GM18519 (cell line): ENCODE measurements around the gene ANKRD6.
"Not testable (repeated sequence)": the region's sequence is repeated elsewhere in the genome, so short reads cannot be mapped to it uniquely, and the experiment has no call there.

Source experiments
- ATAC-seq: cut with Tn5 transposase; IDR thresholded peaks from one replicate; pipeline ENCODE4 v1.9.1; 2021; ENCODE audit warnings: mild to moderate bottlenecking, moderate library complexity; ENCODE audit not compliant: unreplicated experiment, low FRiP score

The ANKRD6 gene

DNA sequence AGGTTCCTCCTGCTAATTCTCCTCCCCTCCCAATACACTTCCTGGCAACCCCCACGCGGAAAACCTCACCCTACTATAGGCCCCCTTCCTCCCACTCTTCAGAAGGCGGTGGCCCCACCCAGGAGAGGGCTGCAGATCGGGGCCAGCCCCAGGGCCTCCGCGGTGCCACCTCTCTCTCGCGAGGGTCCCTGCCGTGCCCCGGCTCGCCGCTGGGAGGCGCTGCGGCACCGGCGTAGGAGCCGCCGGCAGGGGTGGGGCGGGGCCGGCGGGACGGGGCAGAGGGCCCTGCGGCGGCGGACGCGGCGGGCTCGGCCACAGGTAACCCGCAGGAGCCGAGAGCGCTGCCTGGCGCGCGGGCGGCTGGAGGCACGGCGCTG, at the start of gene ANKRD6:
ANKRD6 (plus strand) TSS at position 278 of the 377 bp plus-strand sequence. CDS start 133,825 bp downstream, outside the sequence.
- peak; percentile 73 for ATAC-seq

DNA sequence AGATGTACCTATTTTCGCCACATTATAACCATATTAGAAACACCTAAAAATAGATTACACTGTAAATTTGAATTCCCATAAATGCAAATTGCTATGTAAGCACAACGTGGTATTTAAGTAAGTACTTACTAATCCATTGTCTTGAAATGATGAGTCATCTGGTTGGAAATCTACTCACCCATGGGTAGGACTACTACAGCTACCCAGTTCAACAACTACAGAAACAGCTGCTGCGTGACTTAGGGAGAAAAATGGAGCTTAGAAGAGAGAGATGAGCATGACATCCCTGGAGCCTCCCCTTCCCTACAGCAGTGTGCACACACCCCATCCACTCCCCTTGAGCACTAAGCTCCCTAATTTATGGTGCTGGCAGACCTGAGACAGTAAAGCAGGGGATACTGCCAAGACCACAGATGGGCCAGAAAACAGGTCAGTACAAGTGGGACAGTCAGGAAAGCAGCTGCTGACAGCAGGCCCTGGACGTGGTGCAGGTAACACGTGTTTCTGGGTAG, 47.7 kb upstream of the ANKRD6 start:
- ATAC-seq, result peak; percentile 31

DNA sequence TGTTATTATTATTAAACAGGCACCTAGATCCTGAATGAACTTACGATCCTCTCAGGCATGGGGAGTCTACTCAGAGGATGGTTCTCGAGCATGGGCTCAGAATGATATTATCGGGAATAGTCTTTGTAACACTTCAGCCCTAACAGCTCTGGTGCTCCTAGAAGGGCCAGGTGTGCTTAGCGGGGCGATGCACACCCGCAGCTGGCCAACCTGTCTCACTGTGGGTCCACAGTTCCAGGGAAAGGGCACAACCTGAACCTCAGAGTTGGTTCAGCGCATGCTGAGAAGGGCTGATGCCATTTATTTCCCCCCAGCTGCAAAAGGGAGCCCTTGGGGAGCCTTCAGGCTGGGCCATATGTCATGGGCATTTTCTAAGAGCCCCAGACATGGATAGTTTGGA, 47.1 kb upstream of the ANKRD6 start:
- ATAC-seq, result no peak

DNA sequence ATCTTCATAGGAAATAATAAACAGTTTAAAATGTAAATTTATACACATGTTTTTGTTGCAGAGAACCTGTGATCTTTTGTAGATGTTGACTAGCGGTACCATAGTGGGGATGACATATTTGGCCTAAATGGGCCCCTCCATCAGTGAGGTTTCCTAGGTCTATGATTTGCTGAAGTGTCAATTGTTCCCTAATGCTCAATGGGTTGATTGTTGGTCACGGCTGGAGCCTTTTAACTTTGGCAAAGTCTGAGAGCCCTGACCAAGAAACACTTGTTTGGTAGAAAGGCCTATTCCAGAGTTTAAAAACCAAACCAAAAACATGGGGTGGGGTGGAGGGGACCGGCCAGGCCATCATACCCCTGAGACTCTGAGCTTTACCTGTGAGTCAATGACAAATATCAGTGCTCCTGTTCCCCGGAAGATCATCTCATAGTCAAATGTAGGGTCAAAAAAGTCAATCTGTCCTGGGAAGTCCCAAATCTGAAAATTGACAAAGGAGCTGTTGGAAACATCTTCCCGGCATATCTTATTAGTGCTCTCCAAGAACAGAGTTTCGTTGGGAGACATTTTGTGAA, 45.9 kb upstream of the ANKRD6 start:
- peak; percentile 2 for ATAC-seq

DNA sequence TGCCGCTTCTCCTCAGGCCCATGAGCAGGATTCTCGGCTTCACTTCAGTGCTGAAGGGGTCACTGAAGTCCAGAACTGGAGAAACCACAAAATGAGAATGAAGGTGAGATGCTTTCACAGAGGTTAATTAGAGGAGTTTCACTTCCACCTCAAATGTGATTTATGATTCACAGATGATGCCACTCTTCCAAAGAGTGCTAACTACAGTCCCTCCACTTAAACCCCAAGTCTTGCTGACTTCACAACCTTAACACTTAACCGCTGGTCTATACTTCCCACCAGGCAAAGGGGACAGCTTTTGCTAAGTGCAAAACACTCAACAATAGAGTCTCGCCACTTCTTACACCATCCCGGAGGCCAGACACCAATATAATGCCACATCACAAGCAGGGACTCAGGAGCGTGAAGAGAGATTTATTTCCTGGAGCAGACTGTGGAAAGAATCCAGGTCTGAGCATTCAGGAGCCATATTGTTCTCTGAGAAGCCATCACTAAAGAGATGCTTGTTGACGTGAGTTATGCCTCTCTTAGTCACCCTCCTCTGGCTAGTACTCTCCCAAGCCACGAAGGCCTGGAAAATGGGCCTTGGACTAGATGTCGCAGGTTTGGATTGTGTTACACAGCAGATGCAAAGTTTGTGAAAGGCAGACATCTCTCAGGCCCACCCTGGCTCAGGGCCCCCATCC, 45.3 kb upstream of the ANKRD6 start:
- peak; percentile 97 for ATAC-seq

DNA sequence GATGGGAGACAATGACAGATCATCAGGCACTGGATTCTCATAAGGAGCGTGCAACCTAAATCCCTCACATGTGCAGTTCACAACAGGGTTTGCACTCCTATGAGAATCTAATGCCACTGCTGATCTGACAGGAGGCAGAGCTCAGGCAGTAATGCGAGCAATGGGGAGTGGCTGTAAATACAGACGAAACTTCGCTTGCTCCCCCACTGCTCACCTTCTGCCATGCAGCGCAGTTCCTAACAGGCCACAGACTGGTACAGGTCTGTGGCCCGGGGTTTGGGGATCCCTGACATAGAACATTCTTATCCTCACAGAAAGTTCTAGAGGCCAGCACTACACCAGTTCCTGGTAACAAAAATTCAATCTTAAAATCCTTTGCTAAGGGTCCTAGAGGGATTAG, 44.1 kb upstream of the ANKRD6 start:
- ATAC-seq, result no peak

DNA sequence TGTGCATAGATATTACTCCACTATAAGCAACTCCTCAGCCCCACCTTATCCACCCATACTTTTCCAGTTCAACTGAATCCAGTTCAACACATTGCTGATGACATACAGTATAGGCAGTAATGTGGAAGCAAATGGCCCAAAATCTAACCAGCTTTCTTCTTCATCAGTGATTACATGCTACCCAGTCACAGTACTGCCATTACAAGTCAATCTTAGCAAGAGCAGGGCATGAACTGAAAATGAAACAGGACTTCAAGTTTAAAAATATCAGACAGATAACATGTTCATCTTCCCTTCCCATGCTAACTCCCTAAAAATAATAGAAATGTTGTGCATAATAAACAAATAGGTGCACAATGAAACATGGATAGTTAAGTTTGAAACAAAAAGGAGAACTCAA, 40.1 kb upstream of the ANKRD6 start:
- ATAC-seq, result no peak

DNA sequence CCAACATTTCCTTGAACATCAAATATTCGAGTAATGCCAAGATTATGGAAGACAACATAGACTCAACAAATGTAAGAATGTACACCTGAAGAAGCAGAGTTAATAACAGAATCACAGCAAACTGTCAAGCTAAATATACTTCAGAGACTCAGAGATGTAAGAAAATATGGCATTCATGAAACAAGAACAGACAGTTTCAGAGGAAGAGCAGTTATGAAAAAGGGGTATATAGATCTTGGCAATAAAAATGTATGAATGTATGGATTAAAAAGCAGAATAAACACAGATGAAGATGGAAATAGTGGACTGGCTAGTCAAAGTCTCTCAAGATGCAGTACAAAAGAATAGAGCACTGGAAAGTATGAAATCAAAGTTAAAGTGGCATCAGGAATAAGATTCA, 39.3 kb upstream of the ANKRD6 start:
- no peak for ATAC-seq

DNA sequence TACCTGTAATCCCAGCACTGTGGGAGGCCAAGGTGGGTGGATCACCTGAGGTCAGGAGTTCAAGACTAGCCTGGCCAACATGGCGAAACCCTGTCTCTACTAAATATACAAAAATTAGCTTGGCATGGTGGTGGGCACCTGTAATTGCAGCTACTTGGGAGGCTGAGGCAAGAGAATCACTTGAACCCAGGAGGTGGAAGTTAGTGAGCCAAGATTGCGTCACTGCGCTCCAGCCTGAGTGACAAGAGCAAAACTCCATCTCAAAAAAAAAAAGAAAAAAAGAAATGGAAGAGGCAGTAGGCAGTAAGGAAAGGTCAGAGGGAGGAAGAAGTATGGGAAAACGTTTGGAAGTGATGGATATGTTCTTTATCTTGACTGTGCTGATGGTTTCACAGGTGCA, 35.1 kb upstream of the ANKRD6 start:
- not testable (repeated sequence) for ATAC-seq

DNA sequence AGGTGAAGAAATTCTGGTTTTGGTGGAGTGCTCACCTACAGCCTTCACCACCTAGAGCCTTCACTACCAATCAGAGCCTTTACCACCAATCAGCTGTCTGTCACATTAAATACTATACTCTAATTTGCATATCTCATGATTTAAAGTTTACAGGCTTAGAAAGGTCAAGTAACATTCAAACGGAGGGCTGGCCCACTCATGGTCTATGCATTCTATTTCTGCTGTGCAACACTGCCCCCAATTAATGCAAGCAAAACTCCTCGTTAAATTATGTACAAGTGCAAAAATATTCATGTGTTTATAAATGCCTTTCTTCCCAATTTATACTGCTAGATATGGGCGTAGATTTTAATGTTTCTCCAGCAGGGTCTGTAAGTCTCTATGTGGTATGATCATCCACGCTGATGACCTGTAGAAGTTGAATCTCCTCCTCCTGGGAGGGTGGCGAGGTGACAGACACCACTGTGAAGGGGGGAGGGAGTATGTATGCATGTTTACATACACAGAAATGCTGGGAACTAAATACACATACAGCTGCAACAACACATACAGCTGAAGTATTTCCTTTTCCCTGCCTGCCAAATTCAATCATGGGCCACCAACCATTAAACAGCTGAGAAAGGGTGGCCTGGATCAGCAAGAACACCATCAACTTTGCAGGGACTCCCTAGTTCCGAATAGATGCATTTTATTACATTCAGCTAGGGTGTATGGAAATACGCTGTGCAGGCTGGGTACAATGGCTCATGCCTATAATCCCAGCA, 34.0 kb upstream of the ANKRD6 start:
- no peak for ATAC-seq

DNA sequence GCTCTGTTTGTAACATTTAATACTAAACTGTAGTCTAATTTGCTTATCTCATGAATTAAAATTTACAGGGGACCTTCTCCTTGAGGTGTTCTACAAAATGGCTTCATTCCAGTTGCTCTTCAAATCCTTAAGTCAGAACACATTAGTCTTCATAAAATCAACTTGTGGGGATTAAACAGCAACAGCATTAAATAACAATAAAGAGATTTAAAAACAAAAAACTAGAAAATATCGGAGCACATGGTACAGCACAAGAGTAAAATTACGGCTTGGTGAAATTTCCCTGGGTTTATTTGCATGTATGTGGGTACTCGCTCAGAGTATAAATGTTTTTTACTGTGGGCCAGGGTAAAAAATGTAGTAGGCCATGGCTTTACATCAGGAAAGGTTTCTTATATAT, 32.9 kb upstream of the ANKRD6 start:
- no peak for ATAC-seq

DNA sequence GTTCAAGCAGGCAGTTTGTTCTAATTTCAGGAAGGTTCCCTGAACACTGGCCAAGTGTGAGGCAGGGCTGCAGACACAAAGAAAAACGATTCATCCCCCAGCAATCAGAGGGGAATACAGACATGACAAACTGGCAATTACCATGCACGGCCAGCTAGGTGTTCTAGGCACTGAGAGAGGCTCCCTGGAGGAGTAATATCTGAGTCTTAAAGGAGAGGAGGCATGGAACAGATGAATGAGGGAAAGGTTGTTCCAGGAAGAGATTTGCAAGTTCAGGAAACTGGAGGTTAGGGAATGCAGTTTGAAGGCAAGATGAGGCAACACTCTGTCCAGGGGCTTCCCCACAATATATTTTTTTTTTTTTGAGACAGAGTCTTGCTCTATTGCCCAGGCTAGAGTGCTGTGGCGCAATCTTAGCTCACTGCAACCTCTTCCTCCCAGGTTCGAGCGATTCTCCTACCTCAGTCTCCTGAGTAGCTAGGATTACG, 32.0 kb upstream of the ANKRD6 start:
- no peak for ATAC-seq

DNA sequence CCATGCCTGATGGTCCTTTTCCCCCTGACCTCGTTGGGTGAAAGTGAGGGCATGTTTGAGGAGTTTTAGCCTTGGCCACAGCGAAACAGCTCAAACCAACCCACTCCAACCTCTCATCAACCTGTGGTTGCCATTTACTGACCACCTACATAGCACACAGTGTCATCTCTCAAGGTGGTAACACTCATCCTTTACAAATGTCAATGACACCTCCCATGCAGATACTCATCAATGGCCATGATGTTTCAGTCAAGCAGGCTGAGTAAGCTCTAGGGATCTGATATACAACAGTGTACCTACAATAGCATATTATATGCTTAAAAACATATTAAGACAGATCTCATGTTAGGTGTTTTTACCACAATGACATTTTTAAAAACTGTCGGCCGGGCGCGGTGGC, 30.2 kb upstream of the ANKRD6 start:
- ATAC-seq, result no peak

DNA sequence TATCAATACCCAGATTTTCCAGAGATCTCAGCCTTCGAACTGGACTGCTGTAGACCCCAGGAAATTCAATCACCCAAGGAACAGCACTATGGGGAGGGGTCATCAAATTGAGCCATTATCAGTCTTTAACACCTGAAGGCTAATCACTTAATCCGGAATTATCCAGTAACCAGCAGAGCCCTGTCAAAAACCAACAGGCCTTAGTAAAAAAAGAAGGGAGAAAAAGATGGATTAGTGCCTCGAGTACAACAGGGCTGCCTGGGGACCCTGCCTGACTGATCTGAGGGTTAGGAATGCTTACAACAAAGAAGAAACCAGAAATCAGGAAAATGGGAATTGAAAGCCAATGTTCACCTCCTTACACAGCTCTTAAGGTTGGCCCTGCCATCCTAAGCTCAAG, 28.4 kb upstream of the ANKRD6 start:
- ATAC-seq, result no peak

DNA sequence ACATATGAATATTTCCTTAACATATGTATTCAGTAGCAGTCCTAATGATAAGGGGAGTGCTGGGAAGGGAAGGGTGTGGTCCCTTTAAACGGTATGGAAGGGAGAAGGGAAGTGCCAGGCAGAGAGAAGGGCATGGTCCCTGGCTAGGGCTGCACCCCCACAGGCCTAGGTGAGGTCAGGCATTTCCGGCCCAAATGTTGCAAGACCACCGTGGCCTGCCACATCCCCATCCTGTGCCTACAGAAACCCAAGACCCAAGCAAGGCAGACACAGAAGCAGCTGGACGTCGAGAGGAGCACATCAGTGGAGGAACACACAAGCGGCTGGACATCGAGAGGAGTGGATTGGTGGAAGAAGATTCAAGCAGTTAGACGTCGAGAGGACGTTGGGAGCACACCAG, 26.8 kb upstream of the ANKRD6 start:
- ATAC-seq, result no peak

DNA sequence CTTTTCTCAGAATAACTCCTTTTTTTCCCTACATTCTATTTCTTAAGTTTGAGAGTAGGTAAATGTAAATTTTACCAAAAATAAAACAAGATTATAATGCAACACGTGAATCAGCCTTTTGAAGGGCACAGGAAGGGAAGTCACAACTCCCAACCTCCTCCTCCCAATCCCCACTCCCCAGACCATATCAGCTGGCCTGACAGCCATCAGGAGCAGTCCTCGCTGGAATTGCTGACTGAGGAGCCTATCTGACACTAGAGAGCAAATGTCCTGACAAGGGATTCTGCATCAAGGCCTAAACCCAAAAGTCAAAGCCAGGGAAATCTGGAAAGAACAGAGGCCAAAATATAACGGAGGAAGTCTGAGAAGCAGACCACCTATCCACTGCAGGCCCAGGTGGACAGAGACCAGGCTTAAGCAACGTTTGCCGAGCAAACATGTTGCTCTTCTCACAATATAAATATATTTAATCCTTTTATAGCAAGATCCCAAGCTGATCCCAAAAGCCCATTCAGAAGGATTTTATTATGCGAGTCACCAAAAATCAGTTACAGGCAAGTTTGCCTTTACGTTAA, 23.4 kb upstream of the ANKRD6 start:
- ATAC-seq, result no peak

DNA sequence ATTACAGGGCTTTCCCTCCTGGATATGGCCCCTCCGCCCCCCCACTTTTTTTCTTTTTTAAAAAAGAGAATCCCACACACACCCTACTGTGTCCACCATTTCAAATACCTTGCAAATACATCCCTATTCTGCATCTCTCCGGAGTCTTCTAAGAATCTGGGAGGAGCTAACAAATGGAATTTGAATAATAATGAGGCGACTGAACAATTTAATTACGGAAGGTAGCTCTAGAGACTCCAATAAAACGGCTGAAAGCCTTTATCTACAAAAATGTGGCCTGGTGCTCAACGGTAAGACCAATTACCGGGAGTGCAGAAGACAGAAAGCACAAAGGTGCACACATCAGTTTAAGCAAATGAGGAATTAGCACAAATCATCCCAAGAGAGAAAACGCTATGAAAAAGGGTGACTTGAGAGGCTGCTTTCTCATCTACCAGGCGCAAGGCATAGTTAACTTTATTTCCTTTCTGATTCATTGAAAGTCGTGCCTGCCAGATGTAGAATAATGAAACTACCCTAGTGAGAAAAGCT, 22.7 kb upstream of the ANKRD6 start:
- ATAC-seq, result no peak

DNA sequence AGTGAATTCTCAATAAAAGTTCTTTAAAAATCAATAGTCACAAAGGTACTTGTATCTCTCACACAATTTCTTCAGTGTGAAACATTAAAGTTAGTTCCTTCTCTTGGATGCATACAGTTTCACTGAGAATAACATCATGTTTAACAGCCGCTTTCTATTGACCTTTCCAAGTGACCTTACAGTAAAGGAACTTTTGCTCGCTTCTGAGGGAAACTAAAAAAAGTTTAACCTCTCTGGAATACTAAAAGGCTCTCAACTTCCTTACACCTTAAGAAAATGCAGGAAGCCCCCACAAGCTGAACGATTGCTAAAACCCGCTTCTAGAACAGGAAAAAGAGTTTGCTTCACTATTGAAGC, 22.2 kb upstream of the ANKRD6 start:
- ATAC-seq, result no peak

DNA sequence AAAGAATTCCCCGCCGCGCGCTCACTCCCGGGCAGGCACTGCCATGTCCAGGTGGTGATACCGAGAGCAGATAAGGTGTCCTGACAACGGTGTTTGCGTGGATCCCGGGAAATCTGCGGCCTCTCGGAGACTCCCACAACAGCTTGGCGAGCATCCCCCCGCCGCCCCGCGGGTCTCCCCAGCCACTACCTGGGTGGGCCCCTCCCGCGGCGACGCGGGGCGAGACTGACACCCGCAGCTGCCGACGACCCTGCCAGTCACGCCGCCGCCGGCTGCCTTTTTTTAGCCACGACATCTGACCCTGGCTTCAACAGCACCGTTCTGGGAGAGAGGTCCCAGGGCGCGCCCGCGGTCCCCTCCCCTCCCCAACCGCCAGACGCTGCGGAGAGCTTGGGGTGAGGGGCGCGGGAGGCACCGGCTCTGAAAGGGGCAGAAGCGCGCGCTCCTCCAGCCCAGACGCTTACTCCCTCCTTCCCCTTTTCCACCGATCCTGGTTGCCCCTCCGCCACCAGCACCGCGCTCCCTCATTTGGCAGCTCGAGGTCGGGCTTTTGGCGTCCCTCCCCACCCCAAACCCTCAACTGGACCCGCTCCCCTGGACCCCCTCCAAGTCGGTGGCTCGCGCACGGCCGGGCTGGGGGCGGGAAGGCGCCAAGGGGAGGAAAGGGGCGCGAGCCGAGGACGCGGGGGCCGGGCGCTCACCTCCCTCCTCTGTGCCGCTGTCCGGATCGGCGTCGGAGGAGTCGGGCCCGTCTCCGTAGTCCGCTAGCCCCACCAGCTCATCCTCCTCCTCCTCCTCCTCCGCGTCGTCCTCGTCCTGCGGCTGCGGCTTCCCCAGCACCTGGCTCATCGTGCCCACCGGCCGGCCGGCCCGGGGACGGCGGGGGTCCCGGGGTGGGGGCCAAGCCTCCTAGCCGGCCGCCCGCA, 21.5 kb upstream of the ANKRD6 start:
- peak; percentile 24 for ATAC-seq
